T-helper 2 cell (primary cell): ENCODE data around the gene DHRS9.

ENCODE experiments used
- DNase-seq, 5 experiments: peaks; one replicate each; pipeline versions ENCODE4 v3.0.0 to v3.0.0-alpha.2; 2012 to 2022

DHRS9 gene

DNA sequence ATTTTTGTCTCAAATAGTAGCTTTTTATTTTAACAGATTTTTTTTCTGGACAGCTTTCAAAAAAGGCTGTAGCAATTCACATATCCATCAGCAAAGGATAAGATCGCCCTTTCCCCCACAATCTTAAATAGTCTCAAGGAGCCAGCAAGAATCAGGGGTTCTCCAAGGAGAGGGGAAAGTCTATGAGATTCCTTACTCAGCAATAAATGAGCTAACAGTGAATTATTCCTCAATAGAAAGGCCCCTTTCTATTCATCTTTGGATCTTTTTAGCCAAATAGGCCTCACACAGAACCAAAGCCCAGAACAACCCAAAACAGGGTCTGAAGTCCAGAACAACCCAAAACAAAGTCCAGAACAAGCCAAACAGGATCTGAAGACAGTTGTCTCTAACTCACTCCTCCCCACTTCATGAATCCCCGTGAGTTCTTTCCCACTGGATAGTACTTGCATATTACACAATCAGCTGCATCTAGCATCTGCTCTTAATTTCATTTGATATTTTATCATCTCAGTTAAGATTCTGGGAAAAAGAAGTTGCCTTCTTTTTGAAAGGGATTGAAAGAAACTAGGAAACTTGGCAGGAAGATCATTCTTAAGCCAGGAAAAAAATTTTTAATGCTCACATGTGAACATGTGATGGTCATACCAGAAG lies 3.4 kb upstream of the DHRS9 start:
- no peak for DNase-seq

DNA sequence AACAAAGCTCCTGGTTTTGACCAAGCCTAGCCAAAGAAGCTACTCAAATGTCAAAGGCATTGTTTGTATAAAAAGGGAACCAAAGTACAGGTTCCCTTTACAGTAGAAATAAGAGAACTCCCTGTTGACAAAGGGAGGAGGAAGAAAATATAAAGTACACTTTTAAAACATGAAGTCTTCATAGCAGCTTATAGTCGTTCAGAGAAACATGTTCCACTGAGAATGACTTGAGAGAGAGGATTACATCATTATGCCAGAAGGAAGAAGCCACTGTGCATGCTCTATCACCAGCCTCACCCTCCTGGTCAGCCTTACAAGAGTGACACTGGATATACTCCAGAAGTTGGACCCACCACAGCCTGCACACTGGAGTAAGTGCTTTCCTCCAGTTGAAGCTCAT lies 2.5 kb upstream of the DHRS9 start:
- no peak for DNase-seq

DNA sequence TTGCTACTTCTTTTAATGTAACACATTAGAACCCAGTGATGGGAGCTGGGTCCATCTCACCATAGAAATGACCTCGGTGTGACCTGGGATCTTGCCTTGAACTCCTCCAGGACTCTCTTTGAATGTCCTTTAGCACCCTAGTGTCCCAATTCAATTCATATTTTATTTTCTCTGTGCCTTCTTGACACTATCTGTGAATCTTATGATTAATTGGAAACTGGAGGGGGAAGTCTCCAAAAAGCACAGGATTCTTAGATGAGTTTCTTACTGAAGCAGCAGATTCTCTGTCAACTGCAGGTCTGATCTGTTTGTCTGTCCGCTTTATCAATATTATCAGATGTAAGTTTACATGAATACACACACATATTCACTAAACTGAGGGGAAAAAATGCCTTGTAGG lies 470 bp downstream of the DHRS9 start:
- DNase-seq, result no peak

DNA sequence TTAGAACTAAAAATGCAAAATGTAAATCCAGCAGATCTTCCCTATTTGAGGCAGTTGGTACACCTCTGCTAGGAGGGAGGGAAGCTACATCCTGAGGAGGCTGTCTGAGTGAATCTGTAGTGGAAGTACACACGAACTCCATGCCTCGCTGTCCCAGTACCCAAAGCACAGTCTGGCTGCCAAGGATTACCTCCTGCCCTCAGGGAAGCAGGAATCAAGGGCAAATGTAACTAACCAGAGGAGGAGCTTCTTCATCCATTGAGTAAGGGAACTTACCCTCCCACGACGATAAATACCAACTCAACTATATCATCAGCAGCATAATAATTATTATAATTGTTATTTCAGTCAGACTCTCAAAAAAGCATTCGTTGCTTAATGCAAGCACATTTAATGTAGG lies 2.1 kb downstream of the DHRS9 start:
- no peak for DNase-seq

DNA sequence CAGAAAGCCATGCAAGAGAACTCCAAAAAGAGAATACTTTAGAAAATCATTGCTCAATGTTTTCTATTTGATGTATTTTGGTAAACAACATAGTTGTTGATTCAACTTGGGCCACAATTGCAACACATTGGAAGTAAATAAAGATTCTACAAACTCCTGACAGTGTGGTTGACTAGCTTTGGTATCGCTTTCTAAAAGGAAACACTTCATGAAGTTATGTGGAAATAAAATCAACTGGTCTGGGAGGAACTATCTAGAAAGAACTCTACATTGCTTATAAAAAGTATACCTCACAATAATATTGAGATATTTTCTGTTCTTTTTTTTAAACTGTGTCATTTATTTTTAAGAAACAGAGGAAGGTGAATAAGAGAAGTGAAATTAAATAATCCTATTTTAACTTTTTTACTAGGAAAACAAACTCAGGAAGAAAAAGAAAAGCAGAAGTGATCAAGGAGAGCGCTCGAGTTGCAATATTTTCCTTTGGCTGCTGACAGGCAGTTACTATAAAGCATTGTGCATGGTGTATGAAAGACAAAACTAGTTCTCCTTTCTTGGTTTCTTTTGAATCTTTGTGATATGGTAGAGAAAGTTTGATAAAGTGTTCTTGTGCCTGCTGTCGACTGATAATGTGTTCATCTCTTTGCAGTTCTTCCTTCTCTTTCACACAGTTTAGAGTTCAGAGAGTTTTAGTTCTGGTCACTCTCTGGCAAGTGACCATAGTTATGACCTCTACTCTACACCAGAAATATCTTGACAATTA lies 3.0 kb downstream of the DHRS9 start:
- peak in 1 of 5 experiments; percentile 38 for DNase-seq

DNA sequence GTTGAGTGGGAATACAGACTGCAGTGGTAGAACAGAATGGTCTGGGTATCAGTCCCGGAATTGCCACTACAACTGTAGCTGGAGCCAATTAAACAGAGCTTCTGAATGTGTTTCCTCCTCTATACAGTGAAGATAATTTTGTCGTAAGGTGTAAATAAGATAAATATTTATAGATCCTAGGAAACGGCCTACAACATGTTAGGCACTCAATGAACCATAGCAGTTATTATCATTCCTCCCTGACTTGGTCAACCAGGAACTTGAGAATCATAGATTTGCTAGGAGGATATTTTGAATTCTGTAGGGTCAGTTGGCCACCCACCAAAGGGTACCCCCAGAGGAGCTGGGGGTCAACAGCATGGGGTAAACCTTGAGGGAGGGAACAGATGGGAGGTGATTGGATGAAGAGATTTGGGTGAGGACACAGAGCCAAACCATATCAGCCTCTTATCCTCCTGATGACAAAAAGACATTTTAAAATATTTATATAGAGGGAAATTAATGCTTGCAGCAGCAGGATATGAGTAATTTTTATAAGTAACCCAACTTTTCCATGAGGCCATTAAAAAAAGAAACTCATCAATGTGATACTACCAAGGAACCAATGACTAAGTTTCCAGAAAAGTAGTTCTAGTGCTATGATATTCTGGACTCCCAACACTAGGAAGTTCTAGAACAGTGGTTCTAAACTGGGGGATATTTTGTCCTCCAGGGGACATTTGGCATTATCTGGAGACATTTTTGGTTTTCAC lies 4.0 kb downstream of the DHRS9 start:
- no peak for DNase-seq

DNA sequence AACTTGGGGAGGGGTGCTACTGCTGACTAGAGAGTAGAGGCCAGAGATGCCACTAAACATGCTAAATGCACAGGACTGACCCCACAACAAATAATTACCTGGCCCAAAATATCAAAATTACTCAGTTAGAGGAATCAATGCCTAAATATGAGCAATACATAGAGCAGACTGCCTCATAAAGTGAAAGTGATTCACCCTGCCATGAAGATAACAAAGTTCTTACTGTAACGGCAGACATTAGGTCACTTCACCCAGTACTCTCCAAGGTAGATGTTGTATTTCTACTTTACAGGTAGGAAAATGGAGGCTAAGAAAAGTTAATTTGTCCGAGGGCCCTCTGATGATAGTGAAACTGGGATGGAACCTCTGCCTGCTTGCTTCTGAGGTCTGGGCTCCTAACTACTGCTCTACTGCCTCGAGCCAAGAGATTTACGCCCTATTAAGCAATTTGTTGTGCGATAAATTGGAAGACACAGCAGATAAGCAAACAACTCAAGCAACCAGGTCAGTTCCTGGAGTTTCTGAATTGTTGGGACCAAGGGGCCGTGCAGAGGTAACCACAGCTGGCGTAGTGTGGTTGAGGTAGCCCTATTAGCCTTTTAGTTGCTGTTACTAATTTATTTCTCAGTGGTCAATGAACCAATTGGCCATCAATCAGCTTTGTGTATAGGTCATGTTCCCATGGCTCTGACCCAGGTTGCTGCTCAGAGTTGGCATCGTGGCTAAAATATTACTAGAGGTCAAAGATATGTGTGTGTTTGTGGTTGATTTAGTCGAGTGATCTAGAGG lies 4.8 kb downstream of the DHRS9 start:
- DNase-seq, result peak in 1 of 5 experiments; percentile 39

DNA sequence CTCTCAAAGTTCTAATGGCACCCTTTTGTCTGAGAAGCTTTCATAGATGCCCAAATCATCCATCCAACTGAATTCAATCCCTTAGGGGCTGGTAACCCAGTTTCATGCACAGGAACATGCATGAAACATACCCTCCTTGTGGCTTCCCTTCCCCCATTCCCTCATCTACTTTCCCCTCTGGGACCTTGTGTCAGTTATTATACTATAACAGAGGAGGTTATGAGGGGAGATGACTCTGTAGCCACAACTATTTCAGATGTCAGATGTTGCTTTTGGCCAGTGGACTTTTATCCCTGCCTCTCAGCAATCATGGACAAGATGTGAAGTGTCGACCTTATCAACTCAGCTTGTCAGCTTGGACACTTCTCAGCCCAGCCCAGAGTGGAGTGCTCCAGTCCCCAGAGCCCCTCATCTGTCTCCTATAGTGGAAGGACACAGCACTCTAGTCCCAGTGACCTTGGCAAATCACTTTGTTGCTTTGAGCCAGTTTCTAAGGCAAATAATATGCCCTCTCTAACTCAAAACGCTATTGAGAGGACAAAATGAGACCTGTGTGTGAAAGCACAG lies 8.4 kb downstream of the DHRS9 start:
- no peak for DNase-seq

DNA sequence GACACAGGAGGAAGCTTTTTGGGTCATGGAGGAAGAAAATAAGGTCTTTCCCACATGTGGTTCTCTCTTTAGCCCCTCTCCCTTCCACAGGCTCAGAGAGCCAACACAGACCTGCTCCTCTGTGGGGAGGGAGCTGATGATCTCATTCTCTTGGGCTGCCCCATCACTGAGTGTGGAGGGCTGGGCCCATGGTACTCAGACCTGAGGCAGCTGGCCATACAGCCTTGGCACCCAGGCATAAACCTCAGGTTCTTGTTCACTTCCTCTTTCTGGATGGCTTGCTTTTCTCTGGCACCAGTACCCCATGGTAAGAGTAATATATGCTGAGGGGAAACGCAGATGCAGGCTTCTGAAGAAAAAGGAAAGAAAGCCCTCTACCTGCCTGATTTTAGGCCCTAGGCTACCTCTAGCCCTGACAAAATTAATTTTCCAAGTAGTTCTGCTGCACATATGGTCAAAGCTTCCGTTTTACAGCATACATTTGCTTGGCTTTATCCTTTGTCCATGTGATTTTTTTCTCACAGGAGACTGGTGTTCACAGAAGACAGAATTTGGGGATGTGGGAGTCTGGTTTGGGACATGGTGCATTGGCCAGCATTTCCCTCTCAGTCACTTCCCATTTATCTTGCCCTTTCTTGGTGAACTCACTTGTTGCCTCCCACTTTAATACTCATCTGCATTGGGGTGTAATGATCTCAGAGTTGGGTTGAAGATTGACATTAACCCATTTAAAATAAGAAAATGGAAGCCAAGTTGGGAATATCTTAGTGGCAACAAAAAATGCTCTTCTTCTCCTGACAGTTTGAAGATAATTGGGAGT lies 11.1 kb downstream of the DHRS9 start:
- DNase-seq, result no peak

DNA sequence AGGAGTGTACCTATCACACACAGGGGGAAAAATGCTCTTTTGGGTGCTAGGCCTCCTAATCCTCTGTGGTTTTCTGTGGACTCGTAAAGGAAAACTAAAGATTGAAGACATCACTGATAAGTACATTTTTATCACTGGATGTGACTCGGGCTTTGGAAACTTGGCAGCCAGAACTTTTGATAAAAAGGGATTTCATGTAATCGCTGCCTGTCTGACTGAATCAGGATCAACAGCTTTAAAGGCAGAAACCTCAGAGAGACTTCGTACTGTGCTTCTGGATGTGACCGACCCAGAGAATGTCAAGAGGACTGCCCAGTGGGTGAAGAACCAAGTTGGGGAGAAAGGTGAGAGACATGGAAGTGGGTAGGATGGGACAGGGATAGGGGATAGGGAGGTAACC lies 12.2 kb downstream of the DHRS9 start:
- DNase-seq, result no peak

DNA sequence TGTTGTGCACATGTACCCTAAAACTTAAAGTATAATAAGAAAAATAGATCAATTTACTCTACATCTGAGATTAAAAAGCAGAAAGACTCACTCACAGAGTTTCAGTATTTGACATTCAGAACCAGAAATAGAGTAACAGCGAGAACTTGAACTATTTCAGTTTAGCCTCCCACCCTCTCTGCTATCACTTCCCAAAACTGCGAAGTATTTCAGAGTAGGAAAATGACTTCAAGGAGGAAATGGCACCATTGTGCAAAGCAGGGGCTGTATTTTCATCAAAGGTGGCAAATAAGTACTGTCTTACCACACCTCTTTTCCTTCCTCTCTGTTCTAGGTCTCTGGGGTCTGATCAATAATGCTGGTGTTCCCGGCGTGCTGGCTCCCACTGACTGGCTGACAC lies 13.6 kb downstream of the DHRS9 start:
- no peak for DNase-seq

DNA sequence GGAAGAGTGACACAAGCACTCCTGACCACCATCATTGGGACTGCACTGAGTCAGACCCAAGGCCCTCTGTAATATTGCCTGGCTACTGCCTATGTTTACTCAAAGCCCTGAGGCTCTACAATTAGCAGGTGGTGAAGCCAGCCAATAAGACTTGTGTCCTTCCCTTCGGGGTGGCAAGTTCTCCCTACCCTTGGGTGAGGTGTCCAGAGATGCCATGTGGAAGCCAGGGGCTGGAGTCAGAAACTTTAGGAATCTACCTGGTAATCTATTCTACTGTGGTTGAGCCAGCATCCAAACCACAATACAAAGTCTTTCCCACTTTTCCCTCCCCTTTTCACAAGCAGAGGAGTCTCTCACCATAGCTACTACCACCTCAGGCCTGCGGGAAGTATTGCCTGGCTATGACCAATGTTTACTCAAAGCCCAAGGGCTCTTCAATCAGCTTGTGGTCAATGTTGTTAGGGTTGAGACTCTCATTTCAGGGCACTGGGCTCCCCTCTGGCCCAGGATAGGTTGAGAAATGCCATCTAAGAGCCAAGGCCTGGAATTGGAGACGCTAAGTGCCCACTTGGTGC lies 17.6 kb downstream of the DHRS9 start:
- DNase-seq, result no peak

DNA sequence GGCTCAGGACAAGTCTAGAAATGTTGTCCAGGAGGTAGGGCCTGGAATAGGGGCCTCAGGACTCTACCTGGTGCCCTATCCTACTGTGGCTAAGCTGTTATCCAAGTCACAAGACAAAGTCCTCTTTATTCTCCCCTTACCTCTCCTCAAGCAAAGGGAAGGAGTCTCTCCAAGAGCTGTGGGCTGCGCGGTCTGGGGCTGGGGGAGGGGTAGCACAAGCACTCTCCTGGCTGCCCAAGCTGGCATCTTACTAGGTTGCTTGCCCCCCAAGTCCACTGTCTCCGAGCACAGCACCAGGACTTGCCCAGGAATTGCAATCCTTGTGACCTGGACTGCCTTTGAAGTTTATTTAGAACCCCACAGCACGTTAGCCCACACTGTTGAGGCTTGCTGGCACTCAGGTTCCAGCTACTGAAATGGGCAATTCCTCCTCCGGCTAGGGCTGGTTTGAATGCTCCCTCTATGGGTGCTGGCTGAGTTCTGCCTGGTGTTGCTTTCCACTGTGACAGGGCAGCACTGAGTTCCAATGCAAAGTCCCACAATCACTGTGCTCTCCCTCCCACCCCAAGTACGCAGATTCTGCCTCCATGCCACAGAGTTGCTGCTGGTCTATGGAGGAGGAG lies 18.5 kb downstream of the DHRS9 start:
- no peak for DNase-seq

DNA sequence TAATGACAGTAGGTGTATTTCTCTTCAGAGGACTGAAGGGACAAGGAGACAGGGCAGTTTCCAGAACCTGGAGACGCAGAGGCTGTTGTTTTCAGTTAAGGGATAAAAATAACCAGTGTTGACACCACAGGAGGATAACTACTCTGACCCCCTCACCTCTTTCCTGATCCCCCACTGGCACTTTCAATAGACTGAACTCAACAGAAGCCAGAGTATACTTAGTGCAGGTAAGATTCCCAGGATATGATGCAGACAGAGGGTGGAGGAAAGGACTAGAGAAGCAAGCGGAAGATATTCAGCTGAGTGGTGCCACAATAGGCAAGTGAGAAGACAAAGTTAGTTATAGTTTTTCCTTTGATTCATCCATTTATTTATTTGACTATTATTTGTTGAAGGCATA lies 19.8 kb downstream of the DHRS9 start:
- no peak for DNase-seq

DNA sequence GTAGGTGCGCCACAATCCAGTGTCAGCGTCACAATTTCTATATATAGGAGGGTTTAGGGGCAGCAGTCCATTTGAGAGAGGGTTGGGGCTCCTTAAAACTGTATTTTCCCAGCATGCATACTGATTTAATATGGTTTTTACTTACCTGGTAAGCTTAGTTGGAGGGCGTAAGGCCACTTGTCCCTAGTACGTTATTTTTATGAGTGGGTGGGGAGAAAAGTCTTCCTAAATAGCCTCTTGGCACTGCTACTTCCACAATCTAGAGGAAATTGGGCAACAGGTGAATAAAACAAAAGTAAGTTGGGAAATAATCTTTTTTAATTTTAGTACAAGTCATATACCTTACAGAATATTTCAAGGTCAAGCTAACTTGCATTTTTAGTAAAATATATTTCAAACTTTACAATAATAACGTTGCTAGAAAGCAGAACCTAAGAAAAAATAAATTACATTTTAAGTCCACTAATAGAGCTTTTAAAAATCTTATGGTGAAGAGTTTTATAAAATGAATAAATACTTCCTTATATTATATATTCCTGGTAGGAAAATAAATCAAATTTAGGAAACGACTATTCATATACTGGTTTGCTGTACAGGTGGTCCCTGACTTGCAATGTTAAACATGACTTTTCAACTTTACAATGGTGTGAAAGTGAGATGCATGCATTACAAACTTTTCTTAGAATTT lies 20.9 kb downstream of the DHRS9 start:
- DNase-seq, result no peak

DNA sequence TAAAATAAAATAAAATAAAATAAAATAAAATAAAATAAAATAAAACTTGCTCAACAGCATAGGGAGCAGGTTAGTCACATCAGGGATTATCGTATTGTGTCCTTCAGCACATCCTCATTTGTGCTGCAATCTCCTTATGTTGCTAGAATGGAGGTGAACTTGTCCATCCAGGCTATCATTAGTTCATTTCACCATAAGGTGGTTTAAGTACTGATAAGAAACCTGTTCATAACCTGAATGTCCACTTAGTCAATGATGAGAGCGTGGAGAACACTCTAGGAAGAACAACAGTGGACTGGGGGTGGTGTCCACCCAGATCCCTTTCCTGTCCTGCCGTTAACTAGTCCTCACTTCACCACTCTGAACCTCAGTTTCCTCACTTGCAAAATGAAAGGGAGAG lies 21.9 kb downstream of the DHRS9 start:
- DNase-seq, result no peak

DNA sequence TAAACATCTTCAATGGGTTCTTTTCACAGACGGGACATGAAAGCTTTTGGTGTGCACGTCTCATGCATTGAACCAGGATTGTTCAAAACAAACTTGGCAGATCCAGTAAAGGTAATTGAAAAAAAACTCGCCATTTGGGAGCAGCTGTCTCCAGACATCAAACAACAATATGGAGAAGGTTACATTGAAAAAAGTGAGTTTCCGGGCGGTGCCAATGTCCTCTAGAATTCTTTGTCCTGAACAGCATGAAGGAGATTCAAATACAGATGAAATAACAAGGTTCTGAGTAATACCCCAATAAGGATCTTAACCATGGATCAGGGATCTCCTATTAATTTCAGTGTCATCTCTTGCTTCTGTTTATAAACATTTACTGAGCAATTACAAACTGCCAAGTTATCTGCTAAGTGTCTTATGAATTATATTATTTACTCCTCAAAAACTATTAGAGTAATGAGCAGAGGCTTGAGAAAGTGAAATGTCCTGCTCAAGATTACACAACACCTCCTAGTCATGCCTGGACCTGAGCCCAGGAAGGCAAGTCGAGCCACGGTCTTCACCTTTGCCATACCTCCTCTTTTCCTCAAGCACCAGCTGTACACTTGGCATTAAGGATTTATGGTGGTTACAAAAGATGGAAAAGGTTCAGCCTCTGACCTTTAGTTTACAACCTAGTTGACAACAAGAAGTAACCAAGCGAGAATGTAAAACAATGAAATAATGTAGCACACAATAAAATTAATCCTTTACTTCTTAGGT lies 22.6 kb downstream of the DHRS9 start:
- DNase-seq, result no peak

DNA sequence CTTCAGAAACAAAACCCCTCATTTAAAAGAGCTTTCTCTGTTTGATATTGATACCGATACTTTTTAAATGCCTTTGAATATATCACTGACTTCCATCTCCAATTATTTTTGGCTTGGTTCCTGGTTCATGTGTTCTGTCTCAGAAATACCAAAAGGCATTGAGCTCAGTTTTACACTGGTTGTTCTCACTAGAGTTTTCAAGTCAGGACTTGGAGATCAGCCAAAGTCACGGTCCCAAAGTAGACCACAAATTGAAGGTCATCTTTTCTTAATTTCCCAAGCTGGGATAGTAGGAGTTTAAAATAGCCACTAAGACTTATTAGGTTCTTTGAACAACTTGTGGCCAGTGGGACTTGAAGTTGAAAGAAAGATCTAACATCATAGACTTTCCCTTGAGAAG lies 24.2 kb downstream of the DHRS9 start:
- DNase-seq, result no peak

DNA sequence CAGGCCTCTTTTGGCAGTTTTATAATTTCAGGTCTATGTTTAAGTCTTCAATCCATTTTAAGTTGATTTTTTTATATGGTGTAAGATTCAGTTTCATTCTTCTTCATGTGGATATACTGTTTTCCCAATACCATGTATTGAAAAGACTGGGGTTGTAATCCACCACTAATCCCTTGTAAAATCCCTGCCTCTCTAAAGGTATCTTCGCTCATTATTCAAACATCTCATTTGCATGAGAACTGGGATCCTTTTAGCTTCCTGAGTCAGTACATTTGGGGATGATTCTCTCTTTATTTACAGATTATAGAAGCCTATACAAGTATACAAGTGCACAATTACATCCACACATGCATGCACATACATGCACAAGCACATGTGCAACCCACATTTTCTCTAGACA lies 25.3 kb downstream of the DHRS9 start:
- DNase-seq, result no peak
